HG03025 (cell line): Measurements from ENCODE around the gene PTPN6.

ENCODE experiments used
- ATAC-seq: cut with Tn5 transposase; IDR thresholded peaks from one replicate; pipeline ENCODE4 v1.9.1; 2021; ENCODE audit warnings: mild to moderate bottlenecking, moderate library complexity; ENCODE audit not compliant: unreplicated experiment, low FRiP score

The PTPN6 gene

GRCh38 chr12:6963791-6964413 is 12.7 kb downstream of the PTPN6 start:
- no peak for ATAC-seq

- no peak for ATAC-seq
These were observed 13.5 kb downstream of the PTPN6 start for GRCh38 chr12:6964605-6965025.

GRCh38 chr12:6965026-6965661 is 14.0 kb downstream of the PTPN6 start:
- no peak for ATAC-seq

- ATAC-seq: no peak
These were observed 14.6 kb downstream of the PTPN6 start for GRCh38 chr12:6965714-6966113.

GRCh38 chr12:6966351-6966750 is 15.2 kb downstream of the PTPN6 start:
- ATAC-seq: no peak

- ATAC-seq: no peak
These were observed 16.5 kb downstream of the PTPN6 start for GRCh38 chr12:6967651-6968100.

- no peak for ATAC-seq
These were observed 17.3 kb downstream of the PTPN6 start for GRCh38 chr12:6968426-6968825.

GRCh38 chr12:6970096-6970527 is 19.0 kb downstream of the PTPN6 start:
- peak; percentile 18 for ATAC-seq

- no peak for ATAC-seq
These were observed 23.0 kb downstream of the PTPN6 start for GRCh38 chr12:6974180-6974579.

- no peak for ATAC-seq
These were observed 24.3 kb downstream of the PTPN6 start for GRCh38 chr12:6975297-6976032.

GRCh38 chr12:6977653-6978052 is 26.5 kb downstream of the PTPN6 start:
- no peak for ATAC-seq

- ATAC-seq: no peak
These were observed 27.0 kb downstream of the PTPN6 start for GRCh38 chr12:6978188-6978587.

GRCh38 chr12:6978611-6979011 is 27.5 kb downstream of the PTPN6 start:
- no peak for ATAC-seq

GRCh38 chr12:6979021-6979420 is 27.9 kb downstream of the PTPN6 start:
- ATAC-seq: no peak

- no peak for ATAC-seq
These were observed 28.3 kb downstream of the PTPN6 start for GRCh38 chr12:6979453-6979852.

- no peak for ATAC-seq
These were observed 28.9 kb downstream of the PTPN6 start for GRCh38 chr12:6980075-6980474.

- no peak for ATAC-seq
These were observed 29.6 kb downstream of the PTPN6 start for GRCh38 chr12:6980740-6981139.

GRCh38 chr12:6981152-6982052 is 30.2 kb downstream of the PTPN6 start:
- ATAC-seq: no peak

GRCh38 chr12:6982532-6982931 is 31.4 kb downstream of the PTPN6 start:
- no peak for ATAC-seq

- no peak for ATAC-seq
These were observed 36.9 kb downstream of the PTPN6 start for GRCh38 chr12:6987956-6988553.
